Inferior parietal cortex (tissue), 1 donor: ENCODE measurements around the gene GRK6.
A peak's percentile ranks its signal among the peaks of the same experiment; 100 is the strongest.
"Not testable (repeated sequence)": the region's sequence is repeated elsewhere in the genome, so short reads cannot be mapped to it uniquely, and the experiment has no call there.

Experiments used
- DNase-seq: peaks from one replicate; pipeline ENCODE4 v3.0.0-alpha.2; 2016; ENCODE audit errors: extremely low spot score

Gene GRK6

DNA sequence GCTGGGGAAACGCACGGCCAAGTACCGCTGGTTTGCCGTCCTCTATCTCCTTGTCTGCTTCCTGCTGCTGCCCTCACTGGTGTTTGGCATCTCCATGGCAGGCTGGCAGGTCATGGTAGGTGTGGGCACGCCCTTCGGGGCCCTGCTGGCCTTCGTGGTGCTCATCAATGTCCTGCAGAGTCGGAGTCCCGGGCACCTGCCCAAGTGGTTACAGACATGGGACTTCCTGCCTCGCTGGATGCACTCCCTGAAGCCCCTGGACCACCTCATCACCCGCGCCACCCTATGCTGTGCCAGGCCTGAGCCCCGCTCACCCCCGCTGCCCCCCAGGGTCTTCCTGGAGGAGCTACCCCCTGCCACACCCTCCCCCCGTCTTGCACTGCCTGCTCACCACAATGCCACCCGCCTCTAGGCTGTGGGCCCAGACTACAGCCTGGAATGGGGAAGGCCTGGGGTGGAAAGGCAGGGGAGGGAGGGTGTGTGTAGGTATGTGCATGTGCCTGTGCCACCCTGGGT, 28.5 kb upstream of the GRK6 start:
- no peak for DNase-seq

GRCh38 chr5:177399997-177400868, 26.2 kb upstream of the GRK6 start, which contains the start of gene PFN3:
TSS of gene PFN3 (minus strand) at chr5:177400661. CDS start at chr5:177400576, 85 bp downstream.
- no peak for DNase-seq

DNA sequence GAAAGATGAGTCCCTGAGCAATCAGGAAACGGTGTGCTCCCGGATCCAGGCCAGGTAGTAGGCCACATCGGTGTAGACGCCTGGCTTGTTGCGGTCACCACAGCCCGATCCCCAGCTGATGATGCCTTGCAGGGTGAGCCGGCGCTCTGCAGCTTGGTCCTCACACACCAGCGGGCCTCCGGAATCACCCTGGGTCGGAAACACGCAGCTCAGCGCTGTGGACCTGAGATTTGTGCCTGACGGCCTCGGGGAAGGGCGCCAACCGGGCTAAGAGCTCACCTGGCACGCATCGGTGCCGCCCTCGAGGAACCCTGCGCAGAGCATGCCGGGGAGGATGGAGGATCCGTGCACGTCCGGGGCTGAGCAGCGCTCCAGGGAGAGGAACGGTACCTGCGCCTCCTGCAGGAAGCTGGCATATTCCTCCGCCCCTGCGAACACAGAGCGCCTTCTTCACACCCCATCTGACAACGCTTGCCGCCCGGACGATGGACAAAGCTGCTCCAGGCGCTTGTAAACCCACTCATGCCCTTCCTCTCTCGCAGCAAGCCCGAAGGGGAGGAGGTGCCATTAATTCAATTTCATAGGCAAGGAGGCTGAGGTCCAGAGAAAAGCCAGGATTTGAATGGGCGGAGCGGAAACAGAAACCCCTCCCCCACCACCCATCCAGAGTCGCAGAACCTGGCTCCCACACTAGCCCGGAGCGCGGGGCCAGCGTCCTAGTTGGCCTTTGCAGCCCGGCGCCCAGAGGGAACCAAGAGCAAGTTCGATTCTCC, 24.0 kb upstream of the GRK6 start:
- DNase-seq, result peak; percentile 24

DNA sequence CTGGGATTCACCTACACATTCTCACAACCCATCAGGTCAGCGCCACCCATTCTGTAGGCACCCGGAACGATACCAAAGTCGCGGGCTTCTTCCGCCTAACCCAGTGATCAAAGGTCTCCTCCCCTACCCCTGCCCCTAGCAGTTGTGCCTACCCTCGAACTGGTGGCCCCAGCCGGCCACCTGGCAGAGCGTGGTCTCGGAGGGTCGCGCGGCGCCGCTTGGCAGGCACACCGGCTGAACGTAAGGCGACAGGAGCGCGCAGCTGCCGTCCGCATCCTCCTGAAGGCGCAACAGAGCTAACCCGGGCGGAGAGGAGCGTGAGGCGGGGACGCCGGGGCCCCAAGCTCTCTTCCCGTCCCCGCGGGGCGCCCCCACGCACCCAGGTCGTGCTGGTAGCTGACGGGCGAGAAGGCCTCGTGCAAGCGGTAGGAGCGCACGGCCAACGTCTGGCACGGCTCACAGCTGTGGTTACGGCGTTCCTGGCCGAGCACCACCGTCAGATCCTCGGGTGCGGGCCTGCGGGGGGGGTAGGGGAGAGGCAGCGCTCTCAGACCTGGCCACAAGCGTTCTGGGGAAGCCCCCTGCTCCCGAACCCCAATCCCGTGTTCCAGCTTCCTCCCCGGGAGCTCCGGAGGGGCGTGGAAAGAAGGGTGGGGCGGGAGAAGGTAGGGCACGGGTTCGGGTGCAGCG, 23.2 kb upstream of the GRK6 start:
- DNase-seq, result no peak

- DNase-seq, result peak; percentile 73
Measured at GRCh38 chr5:177403792-177404640, 22.5 kb upstream of the GRK6 start.

DNA sequence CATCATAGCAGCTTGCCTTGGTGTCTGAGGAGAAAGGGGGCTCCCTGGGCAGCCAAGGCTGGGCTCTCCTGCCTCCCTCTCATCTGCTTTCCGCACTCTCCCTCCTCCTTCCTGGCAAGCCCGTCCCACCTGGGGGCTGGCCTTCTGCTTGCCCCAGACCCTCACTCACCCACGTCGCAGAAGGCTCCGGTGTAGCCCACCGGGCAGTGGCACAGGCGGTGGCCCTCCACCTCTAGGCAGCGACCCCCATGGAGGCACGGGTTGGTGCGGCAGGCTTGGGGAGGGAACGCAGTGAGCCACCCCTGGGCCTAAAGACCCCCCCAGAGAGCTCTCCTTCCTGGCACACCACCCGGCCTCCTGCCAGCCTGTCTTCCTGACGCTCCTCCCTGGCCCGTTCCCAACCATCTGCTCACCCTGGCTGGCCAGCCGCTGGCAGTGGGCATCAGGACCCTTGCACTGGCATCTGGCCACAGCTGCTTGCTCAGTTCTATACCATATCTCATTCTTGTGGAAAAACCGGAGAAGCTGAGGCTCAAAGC, 21.8 kb upstream of the GRK6 start:
- no peak for DNase-seq

DNA sequence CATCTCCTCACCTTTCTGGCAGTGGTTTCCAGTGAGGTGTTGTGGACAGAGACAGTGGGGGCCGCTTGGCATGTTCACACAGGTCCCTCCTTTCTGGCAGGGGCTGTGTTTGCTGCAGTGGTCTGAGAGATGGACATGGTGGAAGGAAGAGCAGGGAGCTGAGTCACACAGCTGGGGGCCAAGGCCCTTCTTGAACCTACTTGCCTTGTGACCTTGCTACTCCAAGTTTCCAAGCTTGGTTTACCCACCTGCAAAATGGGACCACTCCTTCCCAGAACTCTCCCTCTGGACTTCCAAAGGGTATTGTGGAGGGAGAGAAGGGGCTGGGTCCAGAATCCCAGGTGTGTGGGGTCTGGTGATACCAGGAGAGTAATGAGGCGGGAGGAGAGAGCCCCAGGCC, 21.2 kb upstream of the GRK6 start:
- DNase-seq, result no peak

GRCh38 chr5:177405805-177406204, 20.7 kb upstream of the GRK6 start:
- no peak for DNase-seq

DNA sequence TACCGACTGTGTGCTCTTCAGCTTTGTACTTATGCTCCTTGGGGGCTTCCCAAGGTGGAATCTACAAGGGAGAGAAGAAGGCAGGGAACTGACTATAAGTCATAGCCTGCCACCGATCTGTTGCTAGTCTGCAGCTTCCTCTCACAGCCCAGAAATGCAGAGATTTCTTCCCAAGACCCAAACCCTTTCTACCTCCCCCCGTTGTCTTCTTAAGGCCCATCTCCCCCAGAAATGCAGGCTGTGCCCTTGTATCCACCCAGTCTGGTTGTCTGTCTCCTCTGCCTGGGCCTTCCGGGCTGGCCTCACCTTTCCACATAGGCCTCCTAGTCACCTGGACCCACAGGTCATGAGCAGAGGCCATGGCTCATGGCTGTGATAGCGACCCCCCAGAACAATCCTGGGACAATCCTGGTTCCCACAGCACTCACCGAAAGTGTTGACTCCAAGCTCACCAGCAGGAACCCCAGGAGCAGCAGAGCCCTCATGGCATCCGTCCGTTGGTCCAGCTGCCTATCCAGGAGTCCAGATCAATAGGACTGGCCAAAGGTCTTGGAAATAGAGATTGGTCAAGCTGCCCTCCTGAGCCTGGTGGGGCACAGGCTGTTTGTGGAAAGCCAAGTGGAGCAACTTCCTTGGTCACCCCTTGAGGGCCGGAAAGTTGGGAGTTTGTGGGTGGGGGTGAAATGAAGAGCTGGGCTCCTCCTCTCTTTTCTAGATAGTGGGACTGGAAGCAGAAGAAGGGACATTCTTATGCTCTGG, 17.3 kb upstream of the GRK6 start, which contains the start of gene F12:
TSS of gene F12 (minus strand) at position 522 of the 759 bp plus-strand sequence. CDS start at position 485, 37 bp downstream.
- no peak for DNase-seq

GRCh38 chr5:177410575-177410974, 15.9 kb upstream of the GRK6 start:
- no peak for DNase-seq

DNA sequence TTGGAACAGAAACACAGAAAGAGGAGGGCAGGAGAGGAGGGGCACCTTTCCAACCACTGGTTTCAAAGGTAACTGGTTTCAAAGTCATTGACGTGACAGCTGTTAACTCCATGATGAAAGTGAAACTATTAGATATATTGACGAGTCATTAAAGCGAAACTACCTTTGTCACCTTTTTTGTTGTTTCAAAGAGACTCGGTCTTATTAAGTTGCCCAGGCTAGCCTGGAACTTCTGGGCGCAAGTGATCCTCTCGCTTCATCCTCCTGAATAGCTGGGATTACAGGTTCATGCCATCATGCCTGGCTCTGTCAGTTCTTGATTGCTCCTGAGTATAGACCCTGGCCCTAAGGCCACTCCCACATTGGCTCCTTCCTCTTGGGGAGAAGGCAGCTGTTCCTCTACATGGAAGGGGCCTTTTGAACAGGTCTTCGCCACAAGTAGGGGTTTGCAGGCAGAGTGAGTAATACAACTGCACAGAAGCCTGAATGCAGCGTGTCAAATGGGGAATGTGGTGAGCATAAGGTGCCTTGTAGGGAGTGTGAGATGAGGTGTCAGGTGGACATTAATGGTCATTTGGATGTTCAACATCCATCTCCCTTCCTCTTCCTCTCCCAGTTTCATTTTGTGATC, 13.8 kb upstream of the GRK6 start:
- no peak for DNase-seq

GRCh38 chr5:177414481-177414880, 12.0 kb upstream of the GRK6 start:
- no peak for DNase-seq

DNA sequence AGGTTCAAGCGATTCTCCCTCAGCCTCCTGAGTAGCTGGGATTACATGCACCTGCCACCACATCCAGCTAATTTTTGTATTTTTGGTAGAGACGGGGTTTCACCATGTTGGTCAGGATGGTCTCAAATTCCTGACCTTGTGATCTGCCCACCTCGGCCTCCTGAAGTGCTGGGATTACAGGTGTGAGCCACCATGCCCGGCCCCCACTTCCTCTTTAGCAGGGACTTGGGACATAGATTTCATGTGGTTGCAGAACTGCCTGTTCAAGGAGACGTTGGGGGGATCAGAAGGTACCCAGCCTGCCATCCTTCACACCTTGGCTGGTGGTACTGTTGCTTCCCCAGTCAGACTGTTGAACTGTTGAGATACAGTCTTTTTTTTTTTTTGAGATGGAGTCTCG, 9.4 kb upstream of the GRK6 start:
- DNase-seq, result not testable (repeated sequence)

DNA sequence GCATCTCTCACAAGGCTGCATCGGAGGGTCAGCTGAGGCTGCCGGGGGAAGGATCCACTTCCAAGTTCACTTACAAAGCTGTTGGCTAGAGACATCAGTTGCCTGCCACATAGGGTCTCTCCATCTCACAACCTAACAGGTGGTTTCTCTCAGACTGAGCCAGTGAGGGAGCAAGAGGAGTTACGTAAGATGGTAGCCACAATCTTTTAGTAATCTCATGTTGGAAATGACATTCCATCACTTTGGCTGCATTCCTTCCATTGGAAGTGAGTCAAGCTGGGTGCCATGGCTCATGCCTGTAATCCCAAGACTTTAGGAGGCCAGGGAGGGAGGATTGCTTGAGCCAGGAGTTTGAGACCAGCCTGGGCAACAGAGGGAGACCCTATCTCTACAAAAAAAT, 7.4 kb upstream of the GRK6 start:
- no peak for DNase-seq

GRCh38 chr5:177420472-177420871, 6.0 kb upstream of the GRK6 start:
- DNase-seq, result not testable (repeated sequence)

GRCh38 chr5:177421062-177421798, 5.2 kb upstream of the GRK6 start:
- no peak for DNase-seq

DNA sequence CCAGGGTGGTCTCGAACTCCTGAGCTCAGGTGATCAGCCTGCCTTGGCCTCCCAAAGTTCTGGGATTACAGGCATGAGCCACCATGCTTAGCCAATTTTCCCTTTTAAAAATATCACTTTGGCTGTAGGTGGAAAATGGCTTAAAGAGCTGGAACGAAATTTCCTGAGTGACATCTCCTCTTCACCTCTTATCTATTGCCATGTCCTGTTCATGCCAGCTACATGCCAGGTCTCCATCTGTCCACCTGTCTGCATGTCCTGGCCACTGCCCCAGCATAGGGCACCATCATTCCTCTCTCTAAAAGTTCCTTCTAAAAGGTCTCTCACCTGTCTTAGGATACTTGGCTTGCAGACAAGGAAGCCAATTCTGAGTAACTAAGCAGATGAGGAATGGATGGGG, 2.8 kb upstream of the GRK6 start:
- DNase-seq, result no peak

GRCh38 chr5:177425196-177425800, 1.2 kb upstream of the GRK6 start:
- DNase-seq, result no peak
